RWPE2 (cell line): Measurements from ENCODE around the gene LY6G6F.
A peak's percentile ranks its signal among the peaks of the same experiment; 100 is the strongest.

ENCODE experiments used
- ATAC-seq: fragments of 200-7000 bp; cut with Tn5 transposase; 3 replicates; pipeline ENCODE4 v1.9.1; 2021; ENCODE audit warnings: low read depth
- DNase-seq: peaks from one replicate; pipeline ENCODE4 v3.0.0-alpha.2; 2020; ENCODE audit warnings: low spot score
- H3K27ac ChIP-seq: fragments of 450-650 bp; 2 replicates; pipeline ENCODE4 v1.5.1; 2017; ENCODE audit warnings: mild to moderate bottlenecking; ENCODE audit not compliant: poor library complexity, severe bottlenecking
- H3K27me3 ChIP-seq: fragments of 250-450 bp; sonication (Bioruptor Pico); 2 replicates; pipeline ENCODE4 v1.5.1; 2021; ENCODE audit warnings: mild to moderate bottlenecking, moderate library complexity; ENCODE audit not compliant: insufficient read depth, poor library complexity, severe bottlenecking
- H3K36me3 ChIP-seq: fragments of 250-450 bp; sonication (Bioruptor Pico); 2 replicates; pipeline ENCODE4 v1.5.1; 2020; ENCODE audit warnings: low read depth, mild to moderate bottlenecking, moderate library complexity
- H3K4me1 ChIP-seq: fragments of 250-450 bp; sonication (Bioruptor Pico); 2 replicates; pipeline ENCODE4 v1.5.1; 2021; ENCODE audit warnings: mild to moderate bottlenecking, moderate library complexity; ENCODE audit not compliant: insufficient read depth, poor library complexity, severe bottlenecking
- H3K4me3 ChIP-seq: fragments of 250-450 bp; sonication (Bioruptor Pico); 2 replicates; pipeline ENCODE4 v1.5.1; 2021; ENCODE audit warnings: mild to moderate bottlenecking, moderate library complexity; ENCODE audit not compliant: severe bottlenecking
- H3K9me3 ChIP-seq: fragments of 250-450 bp; sonication (Bioruptor Pico); 2 replicates; pipeline ENCODE4 v1.5.1; 2021; ENCODE audit warnings: mild to moderate bottlenecking, moderate library complexity; ENCODE audit not compliant: severe bottlenecking
- CTCF ChIP-seq: fragments of 450-650 bp; IDR thresholded peaks from one replicate; pipeline ENCODE4 v1.5.1; 2017; ENCODE audit warnings: mild to moderate bottlenecking, moderate library complexity; ENCODE audit not compliant: poor library complexity, severe bottlenecking

Gene LY6G6F

GRCh38 chr6:31711233-31711632, 4.6 kb downstream of the LY6G6F start:
- peaks cover 5% of the 10 kb centered on the region for H3K4me1 ChIP-seq
- H3K36me3 ChIP-seq: no peaks in the 10 kb centered on the region
- no peak for TF ChIP-seq CTCF
- no peak overlapping the region for H3K4me3 ChIP-seq
- ATAC-seq: peak; percentile 44
- no peak overlapping the region for H3K27ac ChIP-seq
- DNase-seq: no peak
- H3K27me3 ChIP-seq: no peaks in the 10 kb centered on the region
- H3K9me3 ChIP-seq: no peaks in the 10 kb centered on the region

GRCh38 chr6:31712296-31712695, 5.6 kb downstream of the LY6G6F start:
- Histone ChIP-seq H3K4me3 (no peak overlapping the region), H3K36me3 (no peaks in the 10 kb centered on the region), H3K4me1 (peaks cover 5% of the 10 kb centered on the region), H3K27me3 (no peaks in the 10 kb centered on the region), H3K9me3 (no peaks in the 10 kb centered on the region), H3K27ac (no peak overlapping the region)
- TF ChIP-seq CTCF: peak; percentile 36
- ATAC-seq (peak; percentile 77), DNase-seq (no peak)

GRCh38 chr6:31713465-31713864, 6.8 kb downstream of the LY6G6F start:
- Histone ChIP-seq H3K4me3 (no peak overlapping the region), H3K27me3 (no peaks in the 10 kb centered on the region), H3K9me3 (no peaks in the 10 kb centered on the region), H3K4me1 (peaks cover 17% of the 10 kb centered on the region), H3K36me3 (no peaks in the 10 kb centered on the region), H3K27ac (no peak overlapping the region)
- no peak for ATAC-seq
- TF ChIP-seq CTCF: no peak
- no peak for DNase-seq

- no peaks in the 10 kb centered on the region for H3K9me3 ChIP-seq
- H3K4me3 ChIP-seq: no peak overlapping the region
- DNase-seq (no peak), ATAC-seq (no peak)
- TF ChIP-seq CTCF: no peak
- peaks cover 21% of the 10 kb centered on the region for H3K4me1 ChIP-seq
- H3K27ac ChIP-seq: no peak overlapping the region
- no peaks in the 10 kb centered on the region for H3K36me3 ChIP-seq
- no peaks in the 10 kb centered on the region for H3K27me3 ChIP-seq
Measured at GRCh38 chr6:31713991-31714684, 7.5 kb downstream of the LY6G6F start.
